Measurements from ENCODE around the gene CLIC4. TPM values are rescaled to one million over a fixed set of nuclear protein-coding genes. Genes with fewer than 3 reads are reported as not detected.

Gene CLIC4
- total RNA-seq, 4 donors from 2014 or later: 399 to 688 (median 564) TPM

DNA sequence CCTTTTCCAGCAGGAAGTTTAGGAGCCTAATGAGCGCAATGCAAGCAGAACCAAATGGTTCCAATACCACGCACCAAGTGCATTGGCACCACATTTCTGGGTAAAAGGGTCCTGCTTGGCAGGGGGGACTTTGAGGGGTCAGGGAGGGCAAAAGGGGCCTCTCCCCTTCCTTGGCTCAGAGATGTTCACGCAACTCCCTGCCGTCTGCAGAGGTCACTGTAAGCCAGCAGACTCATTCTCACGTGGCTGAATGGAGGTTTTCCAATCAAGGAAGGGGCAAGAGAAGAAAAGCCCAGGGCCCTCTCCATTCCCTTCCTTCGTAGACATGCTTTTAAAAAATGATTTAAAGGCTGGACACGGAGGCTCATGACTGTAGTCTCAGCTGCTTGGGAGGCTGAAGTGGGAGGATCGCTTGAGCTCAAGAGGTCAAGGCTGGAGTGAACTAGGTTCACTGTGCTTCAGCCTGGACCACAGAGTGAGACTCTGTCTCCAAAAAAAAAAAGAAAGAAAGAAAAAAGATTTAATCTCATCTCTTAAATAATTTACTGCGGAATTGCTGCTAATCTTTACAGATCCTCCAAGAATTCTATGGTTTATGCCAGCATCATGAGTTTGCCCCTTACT lies 104.5 kb downstream of the CLIC4 start:
- Histone ChIP-seq H3K9me3 (no peaks in the 10 kb centered on the region), H3K27ac (no peak overlapping the region), H3K36me3 (peaks cover 0 to 6% (median 0%) of the 10 kb centered on the region in 3 donors), H3K27me3 (no peaks in the 10 kb centered on the region), H3K4me1 (peaks cover 0 to 26% (median 8%) of the 10 kb centered on the region in 4 donors), H3K4me3 (no peak overlapping the region)
- TF ChIP-seq EP300 (IDR thresholded peaks at IDR 0.05) (no peak), CTCF (IDR thresholded peaks at IDR 0.05) (peak in 1 of 5 experiments; percentile 11)
- no peak for DNase-seq (ENCODE audit: low spot score in 2 of 2)
- WGBS, 2 donors: 54 to 58% methylated on average over 9 of the region's 9 CpGs

- Histone ChIP-seq H3K4me1 (peaks cover 0 to 26% (median 8%) of the 10 kb centered on the region in 4 donors), H3K9me3 (no peaks in the 10 kb centered on the region), H3K4me3 (no peak overlapping the region), H3K27me3 (no peaks in the 10 kb centered on the region), H3K36me3 (peaks cover 0 to 6% (median 0%) of the 10 kb centered on the region in 3 donors), H3K27ac (no peak overlapping the region)
- no peak for DNase-seq (ENCODE audit: low spot score in 2 of 2)
- 54 to 66% methylated on average over 6 of the region's 6 CpGs for WGBS, 2 donors
- TF ChIP-seq POLR2A (IDR thresholded peaks at IDR 0.05) (no peak), EP300 (IDR thresholded peaks at IDR 0.05) (no peak), CTCF (IDR thresholded peaks at IDR 0.05) (no peak)
Observed at GRCh38 chr1:24850328-24850920, 105.2 kb downstream of the CLIC4 start.

DNA sequence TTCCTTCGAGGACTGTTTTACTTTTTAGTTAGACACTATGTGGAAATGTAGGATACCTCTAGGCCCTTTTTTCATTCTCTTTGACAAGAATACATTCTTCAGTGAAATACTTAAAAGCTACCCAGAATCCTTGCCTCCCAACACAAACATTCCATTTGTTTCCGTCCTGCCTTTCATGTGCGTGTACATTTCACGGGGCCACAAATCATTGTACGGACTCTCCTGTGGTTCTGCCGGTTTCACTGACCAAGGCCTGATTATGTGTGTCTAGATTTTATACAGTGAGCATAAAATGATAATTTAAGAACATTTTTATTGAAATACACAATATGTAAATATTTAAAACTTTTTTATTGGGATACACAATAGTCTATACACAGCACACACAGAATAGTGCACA lies 108.4 kb downstream of the CLIC4 start:
- no peak for DNase-seq (ENCODE audit: low spot score in 2 of 2)
- no peaks in the 10 kb centered on the region for H3K9me3 ChIP-seq
- no peaks in the 10 kb centered on the region for H3K27me3 ChIP-seq
- H3K4me3 ChIP-seq: no peak overlapping the region
- H3K27ac ChIP-seq: no peak overlapping the region
- WGBS, 2 donors: 47 to 53% methylated on average over 6 of the region's 6 CpGs
- H3K36me3 ChIP-seq: no peaks in the 10 kb centered on the region
- H3K4me1 ChIP-seq: peaks cover 0 to 12% (median 5%) of the 10 kb centered on the region in 4 donors
- TF ChIP-seq CTCF (IDR thresholded peaks at IDR 0.05) (no peak), EP300 (IDR thresholded peaks at IDR 0.05) (no peak), POLR2A (IDR thresholded peaks at IDR 0.05) (no peak)

DNA sequence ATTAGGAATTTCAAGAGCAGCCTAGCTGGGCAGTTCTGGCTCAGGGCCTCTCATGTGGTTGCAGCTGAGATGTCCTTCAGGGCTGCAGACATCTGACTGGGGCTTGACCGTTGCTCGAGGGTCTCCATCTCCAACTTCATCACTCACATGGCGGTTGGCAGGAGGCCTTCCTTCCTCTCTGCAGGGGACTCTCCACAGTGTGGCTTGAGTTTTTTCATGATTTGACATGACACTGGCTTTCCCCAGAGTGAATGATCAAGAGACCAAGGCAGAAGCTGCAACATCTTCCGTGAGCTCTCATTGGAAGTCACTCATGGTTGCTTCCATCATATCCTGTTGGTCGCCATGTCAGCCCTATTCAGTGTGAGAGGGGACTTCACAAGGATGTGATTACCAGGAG lies 110.2 kb downstream of the CLIC4 start:
- 75% methylated on average over 5 of the region's 5 CpGs for WGBS, 2 donors
- no peak overlapping the region for H3K27ac ChIP-seq

More for the DNA sequence above, 110.2 kb downstream of the CLIC4 start:
- H3K9me3 ChIP-seq: no peaks in the 10 kb centered on the region
- no peak for DNase-seq (ENCODE audit: low spot score in 2 of 2)
- H3K4me1 ChIP-seq: no peaks in the 10 kb centered on the region
- no peak overlapping the region for H3K4me3 ChIP-seq
- H3K36me3 ChIP-seq: no peaks in the 10 kb centered on the region
- TF ChIP-seq CTCF (IDR thresholded peaks at IDR 0.05) (no peak), EP300 (IDR thresholded peaks at IDR 0.05) (no peak), POLR2A (IDR thresholded peaks at IDR 0.05) (no peak)
- peaks cover 0 to 5% of the 10 kb centered on the region in 2 donors for H3K27me3 ChIP-seq

All from tibial nerve (tissue), 4 donors.